Erythroblast (primary cell): ENCODE measurements around the gene KCNG2.

Source experiments
- DNase-seq, 2 experiments: peaks; one replicate each; lab custom pipeline; 2025; lab: John Stamatoyannopoulos, UW
- GATA1 ChIP-seq: IDR thresholded peaks from 2 replicates; pipeline ENCODE4 v1.6.1; 2011; ENCODE audit warnings: low read depth, mild to moderate bottlenecking, control low read depth, low read length, moderate library complexity
- POLR2A ChIP-seq: IDR thresholded peaks from 2 replicates; pipeline ENCODE4 v1.6.1; 2011; ENCODE audit warnings: mild to moderate bottlenecking, low read length

KCNG2 gene

GRCh38 chr18:79932907-79933306 lies 135.2 kb downstream of the KCNG2 start:
- peak; percentile 33 to 59 for DNase-seq
- TF ChIP-seq POLR2A: no peak
- TF ChIP-seq GATA1: no peak

- no peak for DNase-seq
- TF ChIP-seq GATA1: no peak
- no peak for TF ChIP-seq POLR2A
Observed at GRCh38 chr18:79933765-79934164, 136.0 kb downstream of the KCNG2 start.

GRCh38 chr18:79934311-79935097 lies 136.8 kb downstream of the KCNG2 start:
- no peak for DNase-seq
- TF ChIP-seq GATA1: no peak

GRCh38 chr18:79935098-79935480 lies 137.4 kb downstream of the KCNG2 start:
- TF ChIP-seq GATA1 (no peak), POLR2A (no peak)
- no peak for DNase-seq

- peak; percentile 42 to 57 for DNase-seq
- TF ChIP-seq POLR2A: no peak
Observed at GRCh38 chr18:79935499-79935898, 137.8 kb downstream of the KCNG2 start.

GRCh38 chr18:79935925-79936324 lies 138.2 kb downstream of the KCNG2 start:
- no peak for DNase-seq
- TF ChIP-seq GATA1: no peak
- TF ChIP-seq POLR2A: no peak

- TF ChIP-seq POLR2A (no peak), GATA1 (no peak)
Observed at GRCh38 chr18:79936641-79937040, 138.9 kb downstream of the KCNG2 start.

GRCh38 chr18:79937103-79937860 lies 139.5 kb downstream of the KCNG2 start:
- no peak for TF ChIP-seq GATA1
- DNase-seq: no peak

More at GRCh38 chr18:79936641-79937040, 138.9 kb downstream of the KCNG2 start:
- no peak for DNase-seq

GRCh38 chr18:79938196-79938595 lies 140.5 kb downstream of the KCNG2 start:
- DNase-seq: no peak
- TF ChIP-seq GATA1 (no peak), POLR2A (no peak)

GRCh38 chr18:79939096-79939495 lies 141.4 kb downstream of the KCNG2 start:
- no peak for DNase-seq
- TF ChIP-seq POLR2A (no peak), GATA1 (no peak)

- no peak for DNase-seq
- TF ChIP-seq GATA1: no peak
- TF ChIP-seq POLR2A: no peak
Observed at GRCh38 chr18:79940126-79940813, 142.5 kb downstream of the KCNG2 start.

GRCh38 chr18:79940814-79941472 lies 143.2 kb downstream of the KCNG2 start:
- no peak for TF ChIP-seq POLR2A
- no peak for TF ChIP-seq GATA1
- DNase-seq: no peak

- DNase-seq: no peak
Observed at GRCh38 chr18:79941473-79942119, 143.9 kb downstream of the KCNG2 start.

GRCh38 chr18:79942211-79942610 lies 144.5 kb downstream of the KCNG2 start:
- no peak for DNase-seq
- TF ChIP-seq GATA1 (no peak), POLR2A (no peak)

More at GRCh38 chr18:79941473-79942119, 143.9 kb downstream of the KCNG2 start:
- TF ChIP-seq POLR2A: no peak
- TF ChIP-seq GATA1: no peak
